RWPE2 (cell line): ENCODE measurements around the gene TOMM5.

ENCODE experiments used
- ATAC-seq: fragments of 200-7000 bp; cut with Tn5 transposase; 3 replicates; pipeline ENCODE4 v1.9.1; 2021; ENCODE audit warnings: low read depth
- DNase-seq: peaks from one replicate; pipeline ENCODE4 v3.0.0-alpha.2; 2020; ENCODE audit warnings: low spot score
- H3K27ac ChIP-seq: fragments of 450-650 bp; 2 replicates; pipeline ENCODE4 v1.5.1; 2017; ENCODE audit warnings: mild to moderate bottlenecking; ENCODE audit not compliant: poor library complexity, severe bottlenecking
- H3K27me3 ChIP-seq: fragments of 250-450 bp; sonication (Bioruptor Pico); 2 replicates; pipeline ENCODE4 v1.5.1; 2021; ENCODE audit warnings: mild to moderate bottlenecking, moderate library complexity; ENCODE audit not compliant: insufficient read depth, poor library complexity, severe bottlenecking
- H3K36me3 ChIP-seq: fragments of 250-450 bp; sonication (Bioruptor Pico); 2 replicates; pipeline ENCODE4 v1.5.1; 2020; ENCODE audit warnings: low read depth, mild to moderate bottlenecking, moderate library complexity
- H3K4me1 ChIP-seq: fragments of 250-450 bp; sonication (Bioruptor Pico); 2 replicates; pipeline ENCODE4 v1.5.1; 2021; ENCODE audit warnings: mild to moderate bottlenecking, moderate library complexity; ENCODE audit not compliant: insufficient read depth, poor library complexity, severe bottlenecking
- H3K4me3 ChIP-seq: fragments of 250-450 bp; sonication (Bioruptor Pico); 2 replicates; pipeline ENCODE4 v1.5.1; 2021; ENCODE audit warnings: mild to moderate bottlenecking, moderate library complexity; ENCODE audit not compliant: severe bottlenecking
- H3K9me3 ChIP-seq: fragments of 250-450 bp; sonication (Bioruptor Pico); 2 replicates; pipeline ENCODE4 v1.5.1; 2021; ENCODE audit warnings: mild to moderate bottlenecking, moderate library complexity; ENCODE audit not compliant: severe bottlenecking
- TF ChIP-seq, protein P1 (sequence below): fragments of 450-650 bp; IDR thresholded peaks from one replicate; pipeline ENCODE4 v1.5.1; 2017; ENCODE audit warnings: mild to moderate bottlenecking, moderate library complexity; ENCODE audit not compliant: poor library complexity, severe bottlenecking

The TOMM5 gene

DNA sequence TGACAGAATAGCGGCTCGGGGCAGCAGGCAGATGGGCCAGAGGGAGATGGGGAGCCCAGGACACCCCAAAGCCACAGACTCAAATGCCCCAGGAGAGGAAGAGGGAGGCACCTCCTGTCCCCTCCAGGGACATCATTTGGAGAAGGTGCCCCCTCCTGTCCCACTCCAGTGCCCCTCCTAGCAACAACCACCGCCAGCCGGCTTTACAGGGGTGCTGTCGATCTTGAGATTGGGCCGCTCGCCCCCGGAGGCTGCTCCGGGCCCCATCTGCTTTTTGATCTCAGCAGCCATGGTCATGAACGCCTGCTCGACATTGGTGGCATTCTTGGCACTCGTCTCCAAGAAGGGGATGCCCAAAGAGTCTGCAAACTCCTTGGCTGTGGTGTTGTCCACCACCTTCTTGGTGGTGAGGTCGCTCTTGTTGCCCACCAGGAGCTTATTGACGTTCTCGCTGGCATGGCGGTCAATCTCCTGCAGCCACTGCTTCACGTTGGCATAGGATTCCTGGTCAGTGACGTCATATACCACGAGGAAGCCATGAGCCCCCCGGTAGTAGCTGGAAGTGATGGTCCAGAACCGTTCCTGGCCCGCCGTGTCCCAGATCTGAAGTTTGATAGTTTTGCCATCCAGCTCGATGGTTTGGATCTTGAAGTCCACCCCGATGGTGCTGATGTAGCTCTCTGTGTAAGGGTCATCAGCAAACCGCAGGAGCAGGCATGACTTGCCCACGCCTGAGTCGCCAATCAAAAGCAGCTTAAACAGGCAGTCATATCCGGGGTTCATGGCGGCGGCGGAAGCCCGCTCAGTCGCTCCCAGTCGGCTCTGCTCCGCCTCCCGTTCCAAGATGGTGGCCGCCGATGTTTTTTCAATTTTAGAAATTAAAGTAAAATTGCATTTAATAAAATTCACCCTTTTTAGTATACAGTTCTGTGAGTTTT, 44.4 kb upstream of the TOMM5 start:
- Histone ChIP-seq H3K4me3 (no peak overlapping the region), H3K9me3 (no peaks in the 10 kb centered on the region), H3K36me3 (no peaks in the 10 kb centered on the region), H3K27me3 (no peaks in the 10 kb centered on the region), H3K27ac (no peak overlapping the region), H3K4me1 (peaks cover 5% of the 10 kb centered on the region)
- TF ChIP-seq, protein P1, sequence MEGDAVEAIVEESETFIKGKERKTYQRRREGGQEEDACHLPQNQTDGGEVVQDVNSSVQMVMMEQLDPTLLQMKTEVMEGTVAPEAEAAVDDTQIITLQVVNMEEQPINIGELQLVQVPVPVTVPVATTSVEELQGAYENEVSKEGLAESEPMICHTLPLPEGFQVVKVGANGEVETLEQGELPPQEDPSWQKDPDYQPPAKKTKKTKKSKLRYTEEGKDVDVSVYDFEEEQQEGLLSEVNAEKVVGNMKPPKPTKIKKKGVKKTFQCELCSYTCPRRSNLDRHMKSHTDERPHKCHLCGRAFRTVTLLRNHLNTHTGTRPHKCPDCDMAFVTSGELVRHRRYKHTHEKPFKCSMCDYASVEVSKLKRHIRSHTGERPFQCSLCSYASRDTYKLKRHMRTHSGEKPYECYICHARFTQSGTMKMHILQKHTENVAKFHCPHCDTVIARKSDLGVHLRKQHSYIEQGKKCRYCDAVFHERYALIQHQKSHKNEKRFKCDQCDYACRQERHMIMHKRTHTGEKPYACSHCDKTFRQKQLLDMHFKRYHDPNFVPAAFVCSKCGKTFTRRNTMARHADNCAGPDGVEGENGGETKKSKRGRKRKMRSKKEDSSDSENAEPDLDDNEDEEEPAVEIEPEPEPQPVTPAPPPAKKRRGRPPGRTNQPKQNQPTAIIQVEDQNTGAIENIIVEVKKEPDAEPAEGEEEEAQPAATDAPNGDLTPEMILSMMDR: no peak
- DNase-seq (no peak), ATAC-seq (no peak)

- H3K4me3 ChIP-seq: no peak overlapping the region
- no peaks in the 10 kb centered on the region for H3K9me3 ChIP-seq
- peaks cover 5% of the 10 kb centered on the region for H3K4me1 ChIP-seq
- H3K36me3 ChIP-seq: no peaks in the 10 kb centered on the region
- DNase-seq (no peak), ATAC-seq (no peak)
- H3K27ac ChIP-seq: no peak overlapping the region
- TF ChIP-seq, protein P1: no peak
- no peaks in the 10 kb centered on the region for H3K27me3 ChIP-seq
Measured at GRCh38 chr9:37635808-37636207, 43.4 kb upstream of the TOMM5 start.

- ATAC-seq (no peak), DNase-seq (no peak)
- no peak overlapping the region for H3K27ac ChIP-seq
- TF ChIP-seq, protein P1: no peak
- no peaks in the 10 kb centered on the region for H3K4me1 ChIP-seq
- no peak overlapping the region for H3K4me3 ChIP-seq
- no peaks in the 10 kb centered on the region for H3K9me3 ChIP-seq
- no peaks in the 10 kb centered on the region for H3K36me3 ChIP-seq
- no peaks in the 10 kb centered on the region for H3K27me3 ChIP-seq
Measured at GRCh38 chr9:37632479-37632878, 40.1 kb upstream of the TOMM5 start.

DNA sequence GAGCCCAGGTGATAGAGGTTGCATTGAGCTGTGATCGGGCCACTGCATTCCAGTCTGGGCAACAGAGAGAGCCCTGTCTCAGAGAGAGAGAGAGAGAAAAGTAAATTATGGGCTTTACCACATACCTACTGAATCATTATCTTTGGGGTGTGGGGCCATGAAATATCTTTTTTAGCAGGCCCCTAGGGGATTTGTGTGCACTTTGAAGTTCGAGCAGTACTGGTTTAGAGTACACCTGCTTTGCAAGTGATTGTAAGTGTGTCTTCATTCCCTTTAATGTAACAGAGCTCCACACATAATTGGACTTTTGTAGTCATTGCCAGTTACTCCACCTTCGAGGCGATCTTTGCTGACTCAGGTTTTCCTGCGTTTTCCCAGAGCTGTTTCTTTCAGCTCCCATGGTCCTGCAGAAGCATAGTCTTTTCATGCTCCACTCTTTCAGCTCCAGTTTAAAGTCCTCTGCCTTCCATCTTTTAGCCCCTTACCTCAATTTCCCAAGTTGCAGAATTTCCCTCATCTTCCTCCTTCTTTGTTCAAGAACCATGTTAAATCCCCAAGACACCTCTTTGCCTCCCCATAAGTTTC, 34.4 kb upstream of the TOMM5 start:
- TF ChIP-seq, protein P1: no peak
- H3K4me1 ChIP-seq: no peaks in the 10 kb centered on the region
- no peak for DNase-seq
- H3K27me3 ChIP-seq: no peaks in the 10 kb centered on the region
- H3K9me3 ChIP-seq: no peaks in the 10 kb centered on the region
- 0 out of 3 replicates have a peak, but pooled peaks have one; percentile 10 for ATAC-seq
- H3K27ac ChIP-seq: no peak overlapping the region
- no peaks in the 10 kb centered on the region for H3K36me3 ChIP-seq
- no peak overlapping the region for H3K4me3 ChIP-seq
